GM12878 (cell line): ENCODE measurements around the gene STX1A.

Experiments
- EP300 ChIP-seq, 2 experiments: fragments of 150-350 bp in 1 of 2; IDR thresholded peaks; 2 replicates each; pipeline ENCODE4 v1.6.1; 2011 to 2012; ENCODE audit warnings: low read depth in 2 of 2, low read length in 2 of 2, borderline replicate concordance in 1 of 2, improper control_type of control experiment in 1 of 2, inconsistent platforms in 1 of 2; ENCODE audit not compliant: control insufficient read depth in 1 of 2
- EZH2 ChIP-seq: IDR thresholded peaks from 2 replicates; pipeline ENCODE4 v1.6.1; 2012; ENCODE audit warnings: low read depth, mild to moderate bottlenecking, control low read depth, inconsistent platforms, low read length, borderline replicate concordance; ENCODE audit not compliant: control insufficient read depth
- MTA2 ChIP-seq: fragments of 450-650 bp; IDR thresholded peaks from 2 replicates; pipeline ENCODE4 v1.6.1; 2016; ENCODE audit warnings: low read depth, mild to moderate bottlenecking, moderate library complexity
- TF ChIP-seq, protein P1 (sequence below): IDR thresholded peaks from 2 replicates; pipeline ENCODE4 v1.6.1; 2011; ENCODE audit warnings: borderline replicate concordance, low read depth, mild to moderate bottlenecking, moderate library complexity, low read length; ENCODE audit not compliant: insufficient read depth, poor library complexity, severe bottlenecking

DNA sequence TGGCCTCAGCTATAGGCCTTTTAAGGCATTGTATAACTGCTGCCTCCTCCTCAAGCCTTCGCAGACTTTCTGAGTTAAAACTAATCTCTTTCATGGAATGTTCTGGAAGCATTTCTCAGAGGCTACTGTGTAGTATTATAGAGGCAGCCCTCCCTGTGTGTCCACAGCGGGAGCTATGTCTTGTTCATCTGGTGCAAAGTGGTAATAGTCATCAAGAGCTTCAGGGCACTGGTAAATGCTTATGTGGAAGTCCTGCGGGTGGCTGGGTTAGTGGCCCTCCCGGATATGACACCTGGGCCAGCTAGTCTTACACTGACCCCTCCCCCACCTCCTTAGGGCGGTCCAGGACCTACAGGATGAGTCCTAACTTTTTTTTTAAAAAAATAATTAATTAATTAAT lies 21.3 kb upstream of the STX1A start:
- TF ChIP-seq MTA2 (no peak), EZH2 (no peak), EP300 (IDR thresholded peaks at IDR 0.05; ENCODE audit: borderline replicate concordance in 1 of 2, control insufficient read depth in 1 of 2, low read depth in 2 of 2, low read length in 2 of 2) (no peak)
- TF ChIP-seq, protein P1, sequence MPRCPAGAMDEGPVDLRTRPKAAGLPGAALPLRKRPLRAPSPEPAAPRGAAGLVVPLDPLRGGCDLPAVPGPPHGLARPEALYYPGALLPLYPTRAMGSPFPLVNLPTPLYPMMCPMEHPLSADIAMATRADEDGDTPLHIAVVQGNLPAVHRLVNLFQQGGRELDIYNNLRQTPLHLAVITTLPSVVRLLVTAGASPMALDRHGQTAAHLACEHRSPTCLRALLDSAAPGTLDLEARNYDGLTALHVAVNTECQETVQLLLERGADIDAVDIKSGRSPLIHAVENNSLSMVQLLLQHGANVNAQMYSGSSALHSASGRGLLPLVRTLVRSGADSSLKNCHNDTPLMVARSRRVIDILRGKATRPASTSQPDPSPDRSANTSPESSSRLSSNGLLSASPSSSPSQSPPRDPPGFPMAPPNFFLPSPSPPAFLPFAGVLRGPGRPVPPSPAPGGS = no peak
